Fibroblast of the aortic adventitia (primary cell): ENCODE measurements around the gene ACAD10. TPM values are rescaled to one million over a fixed set of nuclear protein-coding genes. Genes with fewer than 3 reads are reported as not detected.
"Not testable (repeated sequence)": the region's sequence is repeated elsewhere in the genome, so short reads cannot be mapped to it uniquely, and the experiment has no call there.

Experiments used
- DNase-seq: peaks from one replicate; pipeline ENCODE4 v3.0.0-alpha.2; 2010; ENCODE audit warnings: low read depth
- H3K4me3 ChIP-seq: 2 replicates; pipeline ENCODE4 v1.5.1; 2011; ENCODE audit warnings: low read depth, mild to moderate bottlenecking, control low read depth, low read length, moderate library complexity
- CTCF ChIP-seq: IDR thresholded peaks from 2 replicates; pipeline ENCODE4 v1.5.1; 2011; ENCODE audit warnings: mild to moderate bottlenecking, low read length, control low read depth, inconsistent platforms; ENCODE audit not compliant: insufficient read depth
- total RNA-seq: library from RNA; depleted of rRNA; stranded (reverse); fragments of >200 nt; gene quantifications from 2 replicates; pipeline ENCODE4 v1.2.3, GENCODE V29; 2012; ENCODE audit warnings: low replicate concordance

Gene ACAD10
- total RNA-seq, 1 donor, result 15.1 TPM

- H3K4me3 ChIP-seq, result no peak overlapping the region
- TF ChIP-seq CTCF, result no peak
- no peak for DNase-seq
Observed at GRCh38 chr12:111664961-111665865, 20.6 kb upstream of the ACAD10 start.

- no peak for TF ChIP-seq CTCF
- no peak overlapping the region for H3K4me3 ChIP-seq
- DNase-seq, result no peak
Observed at GRCh38 chr12:111672822-111673381, 13.0 kb upstream of the ACAD10 start.

GRCh38 chr12:111673503-111673902, 12.3 kb upstream of the ACAD10 start:
- peak; percentile 58 for DNase-seq
- no peak overlapping the region for H3K4me3 ChIP-seq

GRCh38 chr12:111677186-111677585, 8.7 kb upstream of the ACAD10 start:
- H3K4me3 ChIP-seq, result no peak overlapping the region
- no peak for TF ChIP-seq CTCF
- no peak for DNase-seq

More at GRCh38 chr12:111673503-111673902, 12.3 kb upstream of the ACAD10 start:
- TF ChIP-seq CTCF, result peak; percentile 64

- peak overlapping the region; percentile 98 for H3K4me3 ChIP-seq
- not testable (repeated sequence) for DNase-seq
Observed at GRCh38 chr12:111684485-111685198, 1.2 kb upstream of the ACAD10 start.

- H3K4me3 ChIP-seq, result peak overlapping the region; percentile 98
- TF ChIP-seq CTCF, result no peak
- no peak for DNase-seq
Observed at GRCh38 chr12:111685322-111685810, 487 bp upstream of the ACAD10 start.

GRCh38 chr12:111686574-111687105, 787 bp downstream of the ACAD10 start:
- peak; percentile 14 for DNase-seq
- no peak for TF ChIP-seq CTCF
- peak overlapping the region; percentile 98 for H3K4me3 ChIP-seq
